HG03097 (cell line): ENCODE results near the gene EMD.

ENCODE experiments used
- ATAC-seq: cut with Tn5 transposase; IDR thresholded peaks from one replicate; pipeline ENCODE4 v1.9.1; 2021; ENCODE audit not compliant: unreplicated experiment, low FRiP score

Gene EMD

DNA sequence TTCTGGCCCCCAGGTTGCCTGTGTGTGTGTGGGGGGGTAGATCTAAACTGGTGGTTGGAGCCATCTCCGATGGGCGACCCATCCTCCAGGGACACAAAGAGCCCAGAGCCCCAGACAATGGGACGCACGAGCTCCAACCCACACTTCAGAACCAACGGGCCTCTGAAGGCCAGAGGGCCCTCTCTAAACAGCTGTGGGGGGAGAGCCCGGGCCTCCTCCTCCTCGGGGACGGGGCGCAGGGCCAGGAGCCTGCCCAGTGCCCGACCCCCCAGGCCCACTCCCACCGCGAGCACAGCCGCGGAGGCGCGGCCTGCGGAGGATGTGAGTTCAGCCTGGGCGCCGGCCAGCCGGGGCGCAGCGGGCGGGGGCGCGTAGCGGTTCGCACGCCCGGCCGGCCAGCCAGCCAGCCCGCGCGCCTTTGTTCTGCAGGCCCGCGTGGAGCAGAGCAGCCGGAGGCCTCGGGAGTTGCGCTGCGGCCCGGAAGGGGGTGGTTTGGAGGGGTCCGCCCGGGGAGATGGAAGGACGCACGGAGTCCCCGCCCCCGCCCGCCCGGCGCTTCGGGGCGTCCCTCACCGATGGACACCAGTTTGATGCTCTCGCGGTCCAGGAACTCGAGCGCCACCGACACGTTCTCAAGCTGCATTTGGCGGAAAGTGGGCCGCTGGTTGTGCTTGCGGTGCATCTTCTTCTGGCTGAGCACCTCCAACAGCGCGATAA lies 8.6 kb upstream of the EMD start:
- ATAC-seq: no peak

GRCh38 chrX:154371017-154371788 lies 7.9 kb upstream of the EMD start:
- peak; percentile 47 for ATAC-seq

- no peak for ATAC-seq
Observed at GRCh38 chrX:154371789-154372300, 7.2 kb upstream of the EMD start.

DNA sequence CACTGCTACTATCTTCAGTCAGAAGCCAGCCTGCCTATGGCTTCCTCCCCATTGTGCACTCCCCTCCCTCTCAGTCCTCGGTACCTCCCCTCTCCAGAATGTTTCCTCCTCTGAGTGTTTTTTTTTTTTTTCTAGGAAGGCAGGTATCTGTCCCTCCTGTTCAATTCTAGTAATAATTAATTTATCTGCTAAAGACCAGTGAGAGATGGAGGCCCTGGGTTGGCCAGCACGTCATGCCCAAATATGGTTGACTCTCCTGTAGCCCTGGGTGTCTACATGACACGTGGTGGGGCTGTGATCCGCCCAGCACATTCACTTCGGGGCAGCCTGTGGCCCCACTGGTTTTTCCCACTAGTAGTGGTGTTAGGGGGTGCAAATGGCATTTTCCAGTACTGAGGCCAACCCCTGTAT lies 6.5 kb upstream of the EMD start:
- no peak for ATAC-seq

- ATAC-seq: no peak
Observed at GRCh38 chrX:154373340-154374306, 5.5 kb upstream of the EMD start.

DNA sequence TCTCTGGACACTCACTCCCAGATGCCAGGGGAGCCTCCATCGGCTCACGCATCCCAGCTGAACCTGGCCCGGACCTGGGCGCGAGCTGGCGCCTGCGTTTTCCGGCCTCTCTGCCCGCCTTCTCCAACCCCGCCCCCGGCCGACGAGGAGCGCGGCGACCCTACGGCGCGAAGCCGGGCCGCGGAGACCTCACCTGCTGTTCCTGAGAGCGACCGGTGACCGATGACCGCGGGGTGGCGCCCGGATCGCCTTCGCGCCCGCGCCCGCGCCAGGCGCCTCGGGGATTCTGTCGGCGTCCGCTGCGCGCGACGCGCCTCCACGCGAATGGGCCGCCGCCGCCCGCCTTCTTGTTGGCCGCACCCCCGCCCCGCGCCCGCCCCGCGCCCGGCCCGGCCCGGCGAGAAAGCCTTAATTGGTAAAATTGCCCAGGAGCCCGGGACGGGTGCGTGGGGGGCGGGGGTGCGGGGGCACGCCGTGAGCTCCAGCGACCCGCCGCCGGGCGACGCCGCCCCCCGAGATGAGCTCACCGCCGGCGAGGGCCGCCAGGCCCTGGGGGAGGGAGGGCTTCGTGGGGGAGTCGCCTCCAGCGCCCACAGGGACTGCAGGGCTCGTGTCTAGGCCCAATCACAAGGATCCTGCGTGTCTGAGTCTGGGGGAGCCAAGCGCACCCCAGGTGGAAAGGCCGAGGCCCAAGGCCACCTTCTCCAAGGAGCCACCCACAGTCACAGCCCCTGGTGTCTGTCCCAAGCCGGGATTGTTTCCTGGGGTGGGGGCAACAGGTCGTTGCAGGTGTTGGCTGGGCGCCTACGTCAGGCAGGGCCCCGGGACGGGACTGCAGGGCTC lies 4.6 kb upstream of the EMD start, which contains the start of gene FLNA:
FLNA (minus strand) TSS at position 322 of the 843 bp plus-strand sequence. CDS start 3,389 bp downstream, outside the sequence.
- ATAC-seq: no peak

DNA sequence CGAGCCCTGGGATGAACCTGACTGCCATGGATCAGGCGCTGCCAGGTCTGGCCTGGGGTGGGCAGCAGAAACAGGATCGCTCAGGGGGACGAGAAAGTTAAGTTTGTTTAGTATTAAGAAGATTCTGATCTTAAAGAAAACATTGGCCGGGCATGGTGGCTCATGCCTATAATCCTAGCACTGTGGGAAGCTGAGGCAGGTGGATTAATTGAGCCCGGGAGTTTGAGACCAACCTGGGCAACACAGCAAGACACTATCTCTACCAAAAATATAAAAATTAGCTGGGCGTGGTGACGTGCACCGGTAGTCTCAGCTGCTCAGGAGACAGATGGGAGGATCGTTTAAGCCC lies 4.0 kb upstream of the EMD start:
- ATAC-seq: no peak

DNA sequence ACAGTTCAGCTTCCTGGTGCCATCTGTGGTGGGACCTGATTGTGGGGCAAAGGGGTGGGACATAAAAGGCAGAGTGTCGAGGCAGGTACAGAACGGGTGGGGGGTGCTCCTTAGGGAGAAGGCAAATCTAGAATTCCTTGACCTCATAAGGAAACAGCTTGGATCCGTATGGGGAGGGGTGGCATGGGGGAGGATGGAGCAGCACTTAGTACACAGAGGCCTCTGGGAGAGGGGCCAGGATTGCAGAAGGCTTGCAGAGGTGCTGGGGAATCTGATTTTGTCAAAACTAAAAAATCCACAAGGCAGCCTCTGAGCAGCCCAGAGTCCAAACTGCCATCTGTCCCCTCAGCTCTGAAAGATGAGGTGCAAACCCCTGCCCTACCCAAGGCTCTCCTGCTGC lies 2.3 kb upstream of the EMD start:
- no peak for ATAC-seq

GRCh38 chrX:154378059-154378798 lies 866 bp upstream of the EMD start:
- peak; percentile 0 for ATAC-seq

GRCh38 chrX:154379569-154379951 lies 465 bp downstream of the EMD start:
- ATAC-seq: no peak

GRCh38 chrX:154380153-154380552 lies 1.1 kb downstream of the EMD start:
- no peak for ATAC-seq

GRCh38 chrX:154380787-154381186 lies 1.7 kb downstream of the EMD start:
- ATAC-seq: no peak

DNA sequence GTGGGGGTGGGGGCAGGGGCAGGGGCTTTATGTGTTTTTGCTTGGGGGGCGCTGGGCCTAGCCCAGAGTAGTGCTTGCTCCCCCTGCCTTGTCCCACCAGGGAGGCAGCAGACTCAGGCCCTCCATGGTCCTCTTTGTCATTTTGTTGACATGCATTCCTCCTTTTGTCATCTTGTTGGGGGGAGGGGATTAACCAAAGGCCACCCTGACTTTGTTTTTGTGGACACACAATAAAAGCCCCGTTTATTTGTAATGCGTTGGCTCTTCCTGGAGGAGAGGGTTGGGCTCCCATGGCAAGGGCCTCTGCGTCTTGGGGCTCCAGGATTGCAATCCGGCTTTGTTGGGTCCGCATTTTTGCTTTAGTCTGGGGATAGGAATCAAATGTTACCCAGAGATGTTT lies 2.2 kb downstream of the EMD start:
- no peak for ATAC-seq

- ATAC-seq: no peak
Observed at GRCh38 chrX:154382483-154383069, 3.5 kb downstream of the EMD start.

GRCh38 chrX:154383359-154384283 lies 4.5 kb downstream of the EMD start:
- ATAC-seq: no peak

DNA sequence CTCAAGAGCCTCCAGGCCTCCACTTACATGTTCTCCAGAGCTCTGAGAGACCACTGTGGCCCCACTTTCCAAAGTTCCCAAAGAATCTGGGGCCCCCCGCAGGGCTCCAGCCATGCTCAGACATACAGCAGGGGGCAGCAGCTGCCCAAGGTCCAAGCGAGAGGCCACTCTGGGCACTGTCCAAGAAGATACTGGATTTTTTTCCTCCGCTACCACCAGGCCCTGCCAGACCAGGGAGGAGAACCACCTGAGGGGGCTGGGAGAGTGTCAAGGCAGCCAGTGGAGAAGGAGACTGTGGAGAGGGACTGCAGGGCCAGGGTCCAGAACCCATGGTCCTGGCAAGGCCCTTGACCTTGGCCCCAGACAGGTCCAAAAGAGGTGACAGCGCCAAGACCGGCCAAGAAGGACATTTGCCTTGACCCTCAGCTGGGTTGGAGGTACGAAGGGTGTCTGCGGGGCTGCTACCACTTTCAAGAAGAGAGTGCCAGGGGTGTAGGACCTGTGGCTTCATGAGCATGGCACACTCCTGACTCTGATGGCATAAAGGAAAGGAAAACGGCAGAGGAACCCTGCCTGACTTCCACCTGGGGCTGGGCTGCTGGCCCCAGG lies 5.3 kb downstream of the EMD start:
- no peak for ATAC-seq

DNA sequence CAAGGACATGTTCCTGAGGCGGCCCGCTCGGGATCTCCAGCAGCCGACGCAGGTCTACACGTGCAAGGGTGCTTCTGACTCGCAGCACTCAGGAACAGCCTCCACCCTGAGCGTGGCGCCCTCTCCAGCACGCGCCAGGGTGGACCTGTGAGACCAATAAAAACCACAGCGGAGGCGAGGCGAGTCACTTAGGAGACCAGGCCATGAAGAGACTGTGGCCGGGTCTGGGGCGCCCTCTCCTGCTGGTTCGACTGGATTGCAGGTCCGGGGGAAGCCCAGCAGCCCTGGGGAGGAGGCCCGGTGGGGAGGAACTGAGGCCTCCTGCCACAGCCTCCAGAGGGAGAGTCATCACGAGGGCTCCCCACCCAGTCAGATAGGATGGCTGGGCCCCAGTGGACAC lies 9.0 kb downstream of the EMD start:
- peak; percentile 33 for ATAC-seq
